Stomach (tissue), 4 donors: ENCODE results near the gene CCDC6.

ENCODE experiments used
- EP300 ChIP-seq: sonication (generic); formaldehyde crosslinking; IDR thresholded peaks from one replicate; pipeline ENCODE4 v1.6.1; 2017; ENCODE audit warnings: antibody characterized with exemption
- POLR2A ChIP-seq, 4 donors: fragments of 450-650 bp; IDR thresholded peaks; one replicate each; pipeline ENCODE4 v1.6.1; 2016; ENCODE audit warnings: antibody characterized with exemption in 4 of 4, control low read depth in 2 of 4, mild to moderate bottlenecking in 1 of 4, moderate library complexity in 1 of 4
- POLR2AphosphoS5 ChIP-seq, 3 donors: sonication (generic); formaldehyde crosslinking; IDR thresholded peaks; one replicate each; pipeline ENCODE4 v1.6.1; 2016; ENCODE audit warnings: antibody characterized with exemption in 3 of 3
- TF ChIP-seq, protein P1 (sequence below), 7 experiments: fragments of 450-650 bp in 4 of 7; fragments of 200-600 bp in 3 of 7; sonication (generic) in 3 of 7; IDR thresholded peaks; one replicate each; pipeline ENCODE4 v1.5.1; 2016 to 2019; ENCODE audit warnings: antibody characterized with exemption in 7 of 7, control low read depth in 2 of 7, mild to moderate bottlenecking in 1 of 7

DNA sequence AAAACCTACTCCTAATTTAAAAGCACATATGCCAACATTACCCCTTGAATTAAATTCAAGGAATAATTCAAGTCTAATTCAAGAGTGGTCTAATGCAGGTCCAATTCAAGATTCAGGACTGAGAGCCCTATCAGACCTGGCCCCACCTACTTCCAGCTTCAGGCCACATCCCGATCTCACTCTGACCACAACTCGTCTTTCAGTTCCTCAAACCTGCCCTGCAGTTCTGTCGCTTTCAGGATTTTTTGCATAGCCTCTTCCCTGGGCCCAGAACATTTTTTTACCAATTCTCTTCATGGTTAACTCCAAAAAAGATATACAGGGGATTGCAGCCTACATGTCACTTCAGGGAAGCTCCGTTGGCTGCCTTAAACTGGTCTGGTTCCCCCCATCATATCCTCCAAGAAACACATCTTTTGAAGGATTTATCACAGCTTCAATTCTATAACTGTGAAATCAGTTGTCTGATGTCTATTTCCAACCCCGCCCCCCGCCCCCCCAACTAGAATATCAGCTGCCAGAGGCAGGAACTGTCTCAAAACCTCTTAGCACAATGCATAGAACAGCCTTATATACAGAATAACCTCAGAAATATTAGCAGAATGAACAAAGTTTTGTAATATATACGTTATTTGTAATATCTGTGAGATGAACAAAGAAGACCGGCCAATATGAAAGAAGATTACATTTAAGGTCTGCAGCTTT, 20.8 kb downstream of the CCDC6 start:
- TF ChIP-seq, protein P1, sequence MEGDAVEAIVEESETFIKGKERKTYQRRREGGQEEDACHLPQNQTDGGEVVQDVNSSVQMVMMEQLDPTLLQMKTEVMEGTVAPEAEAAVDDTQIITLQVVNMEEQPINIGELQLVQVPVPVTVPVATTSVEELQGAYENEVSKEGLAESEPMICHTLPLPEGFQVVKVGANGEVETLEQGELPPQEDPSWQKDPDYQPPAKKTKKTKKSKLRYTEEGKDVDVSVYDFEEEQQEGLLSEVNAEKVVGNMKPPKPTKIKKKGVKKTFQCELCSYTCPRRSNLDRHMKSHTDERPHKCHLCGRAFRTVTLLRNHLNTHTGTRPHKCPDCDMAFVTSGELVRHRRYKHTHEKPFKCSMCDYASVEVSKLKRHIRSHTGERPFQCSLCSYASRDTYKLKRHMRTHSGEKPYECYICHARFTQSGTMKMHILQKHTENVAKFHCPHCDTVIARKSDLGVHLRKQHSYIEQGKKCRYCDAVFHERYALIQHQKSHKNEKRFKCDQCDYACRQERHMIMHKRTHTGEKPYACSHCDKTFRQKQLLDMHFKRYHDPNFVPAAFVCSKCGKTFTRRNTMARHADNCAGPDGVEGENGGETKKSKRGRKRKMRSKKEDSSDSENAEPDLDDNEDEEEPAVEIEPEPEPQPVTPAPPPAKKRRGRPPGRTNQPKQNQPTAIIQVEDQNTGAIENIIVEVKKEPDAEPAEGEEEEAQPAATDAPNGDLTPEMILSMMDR (IDR thresholded peaks at IDR 0.05): no peak
- TF ChIP-seq POLR2A (IDR thresholded peaks at IDR 0.05): no peak
- TF ChIP-seq EP300: no peak
- TF ChIP-seq POLR2AphosphoS5 (IDR thresholded peaks at IDR 0.05): no peak
